Upper lobe of left lung (tissue), 4 donors: Measurements from ENCODE around the gene B4GALNT1.

Source experiments
- CTCF ChIP-seq, 6 experiments: fragments of 450-650 bp in 4 of 6; fragments of 200-600 bp in 2 of 6; sonication (generic) in 2 of 6; IDR thresholded peaks; one replicate each; pipeline ENCODE4 v1.5.1; 2016 to 2019; ENCODE audit warnings: antibody characterized with exemption in 6 of 6
- EP300 ChIP-seq, 4 donors: sonication (generic); formaldehyde crosslinking; IDR thresholded peaks; one replicate each; pipeline ENCODE4 v1.5.1; 2017; ENCODE audit warnings: antibody characterized with exemption in 4 of 4, control low read depth in 2 of 4
- POLR2AphosphoS5 ChIP-seq, 2 donors: sonication (generic); formaldehyde crosslinking; IDR thresholded peaks; one replicate each; pipeline ENCODE4 v1.5.1; 2017; ENCODE audit warnings: antibody characterized with exemption in 2 of 2

GRCh38 chr12:57624441-57625220 is 8.4 kb downstream of the B4GALNT1 start:
- TF ChIP-seq CTCF (IDR thresholded peaks at IDR 0.05) (no peak), EP300 (IDR thresholded peaks at IDR 0.05) (no peak), POLR2AphosphoS5 (IDR thresholded peaks at IDR 0.05) (no peak)
